MM.1S (cell line): ENCODE results near the gene USPL1.

ENCODE experiments used
- EZH2 ChIP-seq: fragments of 300-600 bp; sonication (generic); optimal IDR thresholded peaks from 2 replicates; pipeline ENCODE3; 2017; ENCODE audit warnings: low read depth, mild to moderate bottlenecking, antibody characterized with exemption, low read length, mixed read lengths
- EZH2phosphoT487 ChIP-seq: fragments of 300-600 bp; sonication (generic); IDR thresholded peaks from 2 replicates; pipeline ENCODE4 v1.6.1; 2018; ENCODE audit warnings: antibody characterized with exemption, low read length
- TF ChIP-seq, protein P1 (sequence below): fragments of 300-600 bp; sonication (generic); IDR thresholded peaks from 2 replicates; pipeline ENCODE4 v1.5.1; 2016; ENCODE audit warnings: antibody characterized with exemption, low read length, mixed read lengths

DNA sequence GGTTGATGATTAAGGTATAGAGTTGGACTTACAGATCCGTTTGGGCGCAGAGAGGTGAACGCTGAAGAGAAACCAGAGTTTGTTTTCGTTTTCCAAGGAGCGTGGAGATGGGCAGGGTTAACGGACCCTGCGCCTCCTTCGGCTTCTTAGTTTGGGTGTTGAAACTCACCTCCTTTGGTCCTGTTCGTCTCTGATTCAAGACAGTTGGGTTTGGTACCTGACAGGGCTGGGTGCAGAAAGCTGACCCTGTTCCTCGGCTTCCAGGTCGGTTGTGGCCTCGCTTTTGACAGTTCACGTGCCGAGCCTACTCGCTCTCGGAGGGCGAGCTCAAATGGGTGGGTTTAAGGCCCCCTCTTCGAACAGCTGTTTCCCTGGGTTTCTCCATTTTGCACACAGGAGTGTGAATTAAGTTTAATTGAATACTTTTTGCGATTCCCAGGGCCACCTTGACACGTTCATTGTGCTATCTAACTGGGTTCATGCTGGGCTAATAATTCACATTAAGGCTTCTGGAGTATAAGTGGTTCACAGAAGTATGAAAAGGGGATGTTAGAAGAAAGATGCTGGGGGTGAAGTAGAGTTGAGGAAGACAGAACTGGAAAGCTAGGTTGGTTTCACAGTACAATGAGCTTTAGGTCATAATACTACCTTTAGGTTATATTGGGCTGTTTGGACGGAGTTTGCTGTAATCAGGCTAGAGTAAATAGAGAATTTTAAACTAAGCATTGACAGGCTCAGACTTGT, 638 bp downstream of the USPL1 start:
- TF ChIP-seq, protein P1, sequence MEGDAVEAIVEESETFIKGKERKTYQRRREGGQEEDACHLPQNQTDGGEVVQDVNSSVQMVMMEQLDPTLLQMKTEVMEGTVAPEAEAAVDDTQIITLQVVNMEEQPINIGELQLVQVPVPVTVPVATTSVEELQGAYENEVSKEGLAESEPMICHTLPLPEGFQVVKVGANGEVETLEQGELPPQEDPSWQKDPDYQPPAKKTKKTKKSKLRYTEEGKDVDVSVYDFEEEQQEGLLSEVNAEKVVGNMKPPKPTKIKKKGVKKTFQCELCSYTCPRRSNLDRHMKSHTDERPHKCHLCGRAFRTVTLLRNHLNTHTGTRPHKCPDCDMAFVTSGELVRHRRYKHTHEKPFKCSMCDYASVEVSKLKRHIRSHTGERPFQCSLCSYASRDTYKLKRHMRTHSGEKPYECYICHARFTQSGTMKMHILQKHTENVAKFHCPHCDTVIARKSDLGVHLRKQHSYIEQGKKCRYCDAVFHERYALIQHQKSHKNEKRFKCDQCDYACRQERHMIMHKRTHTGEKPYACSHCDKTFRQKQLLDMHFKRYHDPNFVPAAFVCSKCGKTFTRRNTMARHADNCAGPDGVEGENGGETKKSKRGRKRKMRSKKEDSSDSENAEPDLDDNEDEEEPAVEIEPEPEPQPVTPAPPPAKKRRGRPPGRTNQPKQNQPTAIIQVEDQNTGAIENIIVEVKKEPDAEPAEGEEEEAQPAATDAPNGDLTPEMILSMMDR: no peak
- TF ChIP-seq EZH2: no peak
- TF ChIP-seq EZH2phosphoT487: no peak
